ENCODE measurements around the gene SPAG16. TPM values are rescaled to one million over a fixed set of nuclear protein-coding genes. Genes with fewer than 3 reads are reported as not detected.

Gene SPAG16
- polyA plus RNA-seq, 2 of the 4 experiments (the other 2 are of a cell fraction) = 19.1 to 27.6 TPM

DNA sequence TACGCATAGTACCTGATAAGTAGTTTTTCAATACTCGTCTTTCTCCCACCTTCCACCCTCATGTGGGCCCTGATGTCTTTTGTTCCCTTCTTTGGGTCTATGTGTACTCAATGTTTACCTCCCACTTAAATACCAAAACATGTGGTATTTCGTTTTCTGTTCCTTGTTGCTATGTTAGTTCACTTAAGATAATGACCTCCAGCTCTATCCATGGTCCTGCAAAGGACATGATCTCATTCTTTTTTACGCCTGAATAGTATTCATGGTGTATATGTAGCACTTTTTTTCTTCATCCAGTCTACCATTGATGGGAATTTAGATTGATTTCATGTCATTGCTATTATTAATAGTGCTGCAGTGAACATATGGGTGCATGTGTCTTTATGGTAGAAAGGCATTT lies 816.2 kb downstream of the SPAG16 start:
- H3K27ac ChIP-seq = no peak overlapping the region
- ATAC-seq = no peak
- no peak overlapping the region for H3K4me3 ChIP-seq
- 0 out of 3 replicates have a peak, but pooled peaks cover 5% of the 10 kb centered on the region for H3K4me1 ChIP-seq
- WGBS (ENCODE audit: missing lambda C conversion rate) = 62% methylated on average over 4 of the region's 4 CpGs
- ChIA-PET POLR2A (no interaction called here), CTCF (no interaction called here)
- no peak overlapping the region for H3K4me2 ChIP-seq
- H3K9me3 ChIP-seq = no peaks in the 10 kb centered on the region
- TF ChIP-seq, protein P1, sequence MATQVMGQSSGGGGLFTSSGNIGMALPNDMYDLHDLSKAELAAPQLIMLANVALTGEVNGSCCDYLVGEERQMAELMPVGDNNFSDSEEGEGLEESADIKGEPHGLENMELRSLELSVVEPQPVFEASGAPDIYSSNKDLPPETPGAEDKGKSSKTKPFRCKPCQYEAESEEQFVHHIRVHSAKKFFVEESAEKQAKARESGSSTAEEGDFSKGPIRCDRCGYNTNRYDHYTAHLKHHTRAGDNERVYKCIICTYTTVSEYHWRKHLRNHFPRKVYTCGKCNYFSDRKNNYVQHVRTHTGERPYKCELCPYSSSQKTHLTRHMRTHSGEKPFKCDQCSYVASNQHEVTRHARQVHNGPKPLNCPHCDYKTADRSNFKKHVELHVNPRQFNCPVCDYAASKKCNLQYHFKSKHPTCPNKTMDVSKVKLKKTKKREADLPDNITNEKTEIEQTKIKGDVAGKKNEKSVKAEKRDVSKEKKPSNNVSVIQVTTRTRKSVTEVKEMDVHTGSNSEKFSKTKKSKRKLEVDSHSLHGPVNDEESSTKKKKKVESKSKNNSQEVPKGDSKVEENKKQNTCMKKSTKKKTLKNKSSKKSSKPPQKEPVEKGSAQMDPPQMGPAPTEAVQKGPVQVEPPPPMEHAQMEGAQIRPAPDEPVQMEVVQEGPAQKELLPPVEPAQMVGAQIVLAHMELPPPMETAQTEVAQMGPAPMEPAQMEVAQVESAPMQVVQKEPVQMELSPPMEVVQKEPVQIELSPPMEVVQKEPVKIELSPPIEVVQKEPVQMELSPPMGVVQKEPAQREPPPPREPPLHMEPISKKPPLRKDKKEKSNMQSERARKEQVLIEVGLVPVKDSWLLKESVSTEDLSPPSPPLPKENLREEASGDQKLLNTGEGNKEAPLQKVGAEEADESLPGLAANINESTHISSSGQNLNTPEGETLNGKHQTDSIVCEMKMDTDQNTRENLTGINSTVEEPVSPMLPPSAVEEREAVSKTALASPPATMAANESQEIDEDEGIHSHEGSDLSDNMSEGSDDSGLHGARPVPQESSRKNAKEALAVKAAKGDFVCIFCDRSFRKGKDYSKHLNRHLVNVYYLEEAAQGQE (IDR thresholded peaks at IDR 0.05) = peak; percentile 39; the same call in 1 of the 2 replicates
- TF ChIP-seq ZSCAN20 (CRISPR knock-in tag; IDR thresholded peaks at IDR 0.05) = no peak
- no peak for FAIRE-seq
- no peak for DNase-seq (ENCODE audit: low read depth in 1 of 2, low spot score in 1 of 2)

DNA sequence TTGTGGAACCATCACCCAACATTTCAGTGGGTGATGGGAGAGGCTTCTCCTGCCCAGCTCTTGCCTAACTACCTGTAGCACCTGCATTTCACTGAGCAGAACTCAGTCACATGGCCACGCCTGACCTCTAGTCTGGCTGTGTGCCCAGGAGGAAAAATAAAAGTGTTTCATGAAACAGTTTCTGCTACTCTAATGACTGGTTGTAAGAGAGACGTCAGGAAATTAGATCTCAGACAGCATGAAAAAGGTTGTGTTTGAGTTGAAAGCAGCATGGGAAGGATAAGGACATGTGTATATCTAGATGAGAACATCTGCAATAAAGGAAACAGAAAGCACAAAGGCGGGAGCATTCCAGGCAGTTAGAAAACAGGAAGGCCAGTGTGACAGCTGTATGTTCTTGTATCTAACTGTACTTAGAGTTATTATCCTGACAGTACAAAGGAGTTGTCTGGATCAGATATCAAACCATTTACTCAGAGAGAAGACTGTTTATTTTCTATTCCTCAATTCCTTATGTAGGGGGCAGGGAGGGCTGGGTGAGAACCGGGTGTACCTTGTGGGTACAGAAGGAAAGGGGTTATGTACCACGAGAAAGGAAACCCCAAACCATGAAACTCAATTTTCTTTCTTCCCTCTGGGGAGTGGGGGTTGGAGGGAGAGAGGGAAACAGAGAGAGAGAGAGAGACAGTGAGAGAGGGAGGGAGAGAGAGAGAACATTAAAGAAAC lies 819.2 kb downstream of the SPAG16 start:
- FAIRE-seq = no peak
- no peak for ATAC-seq
- no peak for DNase-seq (ENCODE audit: low read depth in 1 of 2, low spot score in 1 of 2)
- Histone ChIP-seq H3K27ac (no peak overlapping the region; a peak in 1 of 6 replicates), H3K4me2 (peak overlapping the region; percentile 31; the same call in 2 of the 3 replicates), H3K9me3 (no peaks in the 10 kb centered on the region), H3K4me1 (0 out of 3 replicates have a peak, but pooled peaks cover 5% of the 10 kb centered on the region), H3K4me3 (no peak overlapping the region)
- TF ChIP-seq RCOR1 (IDR thresholded peaks at IDR 0.05; ENCODE audit: low read depth, low read length) = no peak
- TF ChIP-seq, protein P2, sequence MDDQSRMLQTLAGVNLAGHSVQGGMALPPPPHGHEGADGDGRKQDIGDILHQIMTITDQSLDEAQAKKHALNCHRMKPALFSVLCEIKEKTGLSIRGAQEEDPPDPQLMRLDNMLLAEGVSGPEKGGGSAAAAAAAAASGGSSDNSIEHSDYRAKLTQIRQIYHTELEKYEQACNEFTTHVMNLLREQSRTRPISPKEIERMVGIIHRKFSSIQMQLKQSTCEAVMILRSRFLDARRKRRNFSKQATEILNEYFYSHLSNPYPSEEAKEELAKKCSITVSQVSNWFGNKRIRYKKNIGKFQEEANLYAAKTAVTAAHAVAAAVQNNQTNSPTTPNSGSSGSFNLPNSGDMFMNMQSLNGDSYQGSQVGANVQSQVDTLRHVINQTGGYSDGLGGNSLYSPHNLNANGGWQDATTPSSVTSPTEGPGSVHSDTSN (IDR thresholded peaks at IDR 0.05) = no peak
- TF ChIP-seq SMC3 (IDR thresholded peaks at IDR 0.05) = no peak
- no peak for TF ChIP-seq ZC3H11A (IDR thresholded peaks at IDR 0.05)
- no peak for TF ChIP-seq GATA3 (IDR thresholded peaks at IDR 0.05; ENCODE audit: borderline replicate concordance)
- POLR2A ChIA-PET = no interaction called here
- CTCF ChIA-PET = no interaction called here
- 30% methylated on average over 5 of the region's 5 CpGs for WGBS (ENCODE audit: missing lambda C conversion rate)

GRCh38 chr2:214104219-214104618 lies 820.0 kb downstream of the SPAG16 start:
- Histone ChIP-seq H3K4me2 (no peak overlapping the region), H3K27ac (no peak overlapping the region; a peak in 1 of 6 replicates), H3K9me3 (no peaks in the 10 kb centered on the region), H3K4me1 (0 out of 3 replicates have a peak, but pooled peaks cover 5% of the 10 kb centered on the region), H3K4me3 (no peak overlapping the region)
- no peak for FAIRE-seq
- 74% methylated on average over 3 of the region's 3 CpGs for WGBS (ENCODE audit: missing lambda C conversion rate)
- ChIA-PET POLR2A (no interaction called here), CTCF (no interaction called here)
- ATAC-seq = peak; percentile 59 to 67; a peak in 4 of 6 replicates
- peak in 1 of 2 experiments; percentile 2 for DNase-seq (ENCODE audit: low read depth in 1 of 2, low spot score in 1 of 2)
- TF ChIP-seq CBX8 (IDR thresholded peaks at IDR 0.05) (no peak), HOXA7 (CRISPR knock-in tag; IDR thresholded peaks at IDR 0.05) (no peak), ZC3H11A (IDR thresholded peaks at IDR 0.05) (no peak), PHF8 (IDR thresholded peaks at IDR 0.05; ENCODE audit: borderline replicate concordance, low read depth) (no peak), HDAC2 (IDR thresholded peaks at IDR 0.05) (no peak), GATA3 (IDR thresholded peaks at IDR 0.05; ENCODE audit: borderline replicate concordance) (no peak), SMC3 (IDR thresholded peaks at IDR 0.05) (no peak), CEBPB (IDR thresholded peaks at IDR 0.05) (no peak), KDM1A (IDR thresholded peaks at IDR 0.05; ENCODE audit: low read depth) (no peak), CTCF (IDR thresholded peaks at IDR 0.05) (no peak), HOXB5 (CRISPR knock-in tag; IDR thresholded peaks at IDR 0.05) (no peak), ELK1 (IDR thresholded peaks at IDR 0.05; ENCODE audit: low read depth, low read length) (no peak)
- TF ChIP-seq, protein P3, sequence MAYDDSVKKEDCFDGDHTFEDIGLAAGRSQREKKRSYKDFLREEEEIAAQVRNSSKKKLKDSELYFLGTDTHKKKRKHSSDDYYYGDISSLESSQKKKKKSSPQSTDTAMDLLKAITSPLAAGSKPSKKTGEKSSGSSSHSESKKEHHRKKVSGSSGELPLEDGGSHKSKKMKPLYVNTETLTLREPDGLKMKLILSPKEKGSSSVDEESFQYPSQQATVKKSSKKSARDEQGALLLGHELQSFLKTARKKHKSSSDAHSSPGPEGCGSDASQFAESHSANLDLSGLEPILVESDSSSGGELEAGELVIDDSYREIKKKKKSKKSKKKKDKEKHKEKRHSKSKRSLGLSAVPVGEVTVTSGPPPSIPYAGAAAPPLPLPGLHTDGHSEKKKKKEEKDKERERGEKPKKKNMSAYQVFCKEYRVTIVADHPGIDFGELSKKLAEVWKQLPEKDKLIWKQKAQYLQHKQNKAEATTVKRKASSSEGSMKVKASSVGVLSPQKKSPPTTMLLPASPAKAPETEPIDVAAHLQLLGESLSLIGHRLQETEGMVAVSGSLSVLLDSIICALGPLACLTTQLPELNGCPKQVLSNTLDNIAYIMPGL (CRISPR knock-in tag; IDR thresholded peaks at IDR 0.05; ENCODE audit: borderline replicate concordance) = no peak
- TF ChIP-seq, protein P4, sequence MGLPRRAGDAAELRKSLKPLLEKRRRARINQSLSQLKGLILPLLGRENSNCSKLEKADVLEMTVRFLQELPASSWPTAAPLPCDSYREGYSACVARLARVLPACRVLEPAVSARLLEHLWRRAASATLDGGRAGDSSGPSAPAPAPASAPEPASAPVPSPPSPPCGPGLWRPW (IDR thresholded peaks at IDR 0.05) = no peak

Data from A549 (cell line).